Neural crest cell (in vitro differentiated cells): Measurements from ENCODE around the gene CAPZB. TPM values are rescaled to one million over a fixed set of nuclear protein-coding genes. Genes with fewer than 3 reads are reported as not detected.

Source experiments
- DNase-seq: peaks from one replicate; pipeline ENCODE4 v3.0.0; 2021; ENCODE audit warnings: low read depth, mixed read lengths, low spot score
- H3K27ac Mint-ChIP-seq: one replicate; pipeline ENCODE4 v1.8.0; 2021; ENCODE audit warnings: mild to moderate bottlenecking, mixed read lengths; ENCODE audit not compliant: unreplicated experiment
- H3K27me3 Mint-ChIP-seq: 2 replicates; pipeline ENCODE4 v1.8.0; 2021; ENCODE audit warnings: low read depth, mild to moderate bottlenecking, mixed read lengths
- H3K36me3 Mint-ChIP-seq: 2 replicates; pipeline ENCODE4 v1.8.0; 2021; ENCODE audit warnings: low read depth, mild to moderate bottlenecking, mixed read lengths
- H3K4me1 Mint-ChIP-seq: 2 replicates; pipeline ENCODE4 v1.8.0; 2021; ENCODE audit warnings: mixed read lengths
- H3K4me3 Mint-ChIP-seq: one replicate; pipeline ENCODE4 v1.8.0; 2021; ENCODE audit warnings: mild to moderate bottlenecking, mixed read lengths
- H3K9me3 Mint-ChIP-seq: 2 replicates; pipeline ENCODE4 v1.8.0; 2021; ENCODE audit warnings: mixed read lengths
- total RNA-seq: library from RNA; stranded (reverse); gene quantifications from 2 replicates; pipeline ENCODE4 v1.2.1, GENCODE V29; 2021
- TF ChIP-seq, protein P1 (sequence below): fragments of 200-600 bp; sonication (generic); conservative IDR thresholded peaks from 2 replicates; pipeline ENCODE4 v1.5.0; 2021; ENCODE audit warnings: antibody characterized with exemption, mild to moderate bottlenecking

The CAPZB gene
- total RNA-seq, 1 donor from 2014 or later: 256 TPM

DNA sequence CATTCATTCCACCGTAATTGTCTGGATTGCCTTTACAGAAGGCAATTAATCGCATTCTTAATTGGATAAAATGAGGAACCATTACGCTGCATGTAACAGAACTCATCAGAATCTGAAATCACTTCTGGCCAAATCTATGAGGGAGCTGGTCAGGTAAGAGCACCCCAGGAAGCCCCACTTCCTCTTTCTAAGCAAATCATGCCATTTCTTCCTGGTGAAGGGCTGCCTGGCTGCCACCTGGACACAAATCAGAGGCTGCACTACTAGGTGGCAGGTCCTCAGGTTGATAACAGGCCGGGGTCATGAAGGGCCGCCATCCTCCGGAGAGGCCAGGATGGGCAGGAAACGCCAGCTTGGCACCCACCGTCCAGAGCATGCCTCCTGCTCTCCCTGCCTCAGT, 73.7 kb downstream of the CAPZB start:
- no peak for DNase-seq
- H3K4me1 Mint-ChIP-seq: peaks cover 33% of the 10 kb centered on the region
- no peak overlapping the region for H3K27ac Mint-ChIP-seq
- H3K9me3 Mint-ChIP-seq: no peaks in the 10 kb centered on the region
- H3K4me3 Mint-ChIP-seq: no peak overlapping the region
- TF ChIP-seq, protein P1, sequence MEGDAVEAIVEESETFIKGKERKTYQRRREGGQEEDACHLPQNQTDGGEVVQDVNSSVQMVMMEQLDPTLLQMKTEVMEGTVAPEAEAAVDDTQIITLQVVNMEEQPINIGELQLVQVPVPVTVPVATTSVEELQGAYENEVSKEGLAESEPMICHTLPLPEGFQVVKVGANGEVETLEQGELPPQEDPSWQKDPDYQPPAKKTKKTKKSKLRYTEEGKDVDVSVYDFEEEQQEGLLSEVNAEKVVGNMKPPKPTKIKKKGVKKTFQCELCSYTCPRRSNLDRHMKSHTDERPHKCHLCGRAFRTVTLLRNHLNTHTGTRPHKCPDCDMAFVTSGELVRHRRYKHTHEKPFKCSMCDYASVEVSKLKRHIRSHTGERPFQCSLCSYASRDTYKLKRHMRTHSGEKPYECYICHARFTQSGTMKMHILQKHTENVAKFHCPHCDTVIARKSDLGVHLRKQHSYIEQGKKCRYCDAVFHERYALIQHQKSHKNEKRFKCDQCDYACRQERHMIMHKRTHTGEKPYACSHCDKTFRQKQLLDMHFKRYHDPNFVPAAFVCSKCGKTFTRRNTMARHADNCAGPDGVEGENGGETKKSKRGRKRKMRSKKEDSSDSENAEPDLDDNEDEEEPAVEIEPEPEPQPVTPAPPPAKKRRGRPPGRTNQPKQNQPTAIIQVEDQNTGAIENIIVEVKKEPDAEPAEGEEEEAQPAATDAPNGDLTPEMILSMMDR: no peak
- no peaks in the 10 kb centered on the region for H3K27me3 Mint-ChIP-seq
- H3K36me3 Mint-ChIP-seq: peaks cover 3% of the 10 kb centered on the region

DNA sequence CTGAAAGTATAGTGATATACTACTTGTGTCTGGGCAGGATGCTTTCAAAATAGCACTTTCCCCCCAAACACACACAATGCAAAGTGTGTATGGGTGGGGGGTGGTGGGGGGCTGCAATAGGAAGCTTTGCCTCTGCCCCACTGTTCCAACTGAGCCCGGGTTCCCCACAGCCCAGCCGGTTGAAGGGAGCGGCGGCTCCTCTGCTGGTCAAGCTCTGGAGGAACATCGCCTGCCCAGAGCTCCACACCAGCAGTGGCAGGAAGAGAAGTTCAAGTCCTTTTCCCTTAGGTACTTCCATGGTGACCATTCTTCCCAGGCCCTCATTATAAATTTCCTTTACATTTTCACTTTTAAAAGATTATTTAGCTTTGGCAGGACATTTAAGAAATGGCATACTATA, 74.9 kb downstream of the CAPZB start:
- H3K4me3 Mint-ChIP-seq: no peak overlapping the region
- DNase-seq: no peak
- no peaks in the 10 kb centered on the region for H3K36me3 Mint-ChIP-seq
- TF ChIP-seq, protein P1: no peak
- H3K4me1 Mint-ChIP-seq: peaks cover 41% of the 10 kb centered on the region
- H3K9me3 Mint-ChIP-seq: no peaks in the 10 kb centered on the region
- no peak overlapping the region for H3K27ac Mint-ChIP-seq
- H3K27me3 Mint-ChIP-seq: no peaks in the 10 kb centered on the region

DNA sequence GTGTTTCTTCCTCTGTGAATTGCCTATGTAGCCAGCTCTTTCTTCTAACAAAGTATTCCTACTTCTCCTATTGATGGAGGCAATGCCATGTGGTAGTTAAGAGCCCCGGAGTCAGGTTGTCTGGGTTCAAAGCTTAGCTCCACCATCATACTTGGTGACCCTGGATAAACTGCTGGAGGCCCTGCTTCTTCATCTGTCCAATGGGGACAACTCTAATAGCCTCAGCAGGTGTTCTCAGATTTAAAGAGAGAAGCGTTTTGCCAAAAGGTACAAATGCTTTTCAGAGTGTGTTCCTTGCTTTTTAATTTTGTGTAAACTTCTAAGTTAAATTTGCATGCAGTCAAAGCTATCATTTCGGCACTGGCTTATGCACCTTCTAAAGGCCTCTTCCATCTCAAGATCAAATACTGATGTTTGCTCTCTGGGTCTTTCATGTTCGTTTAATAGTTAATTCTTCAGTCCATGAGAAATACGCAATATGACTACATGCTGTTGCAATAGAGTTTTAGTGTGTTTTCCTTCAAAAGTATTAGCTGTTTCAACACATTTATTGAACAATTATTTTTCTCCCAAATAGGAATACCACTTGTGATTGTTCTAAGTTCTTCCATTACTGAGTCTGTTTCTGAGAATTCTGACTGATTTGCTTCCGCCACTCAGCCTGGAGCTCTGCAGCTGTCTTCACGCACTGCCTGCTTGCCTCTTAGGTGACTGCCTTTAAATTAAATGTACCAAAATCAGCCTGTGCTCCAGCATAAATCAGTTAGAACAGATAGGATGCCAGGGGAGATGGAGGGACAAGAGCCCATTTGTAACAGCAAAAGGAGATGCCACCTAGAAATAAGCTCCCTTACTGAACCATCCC, 75.6 kb downstream of the CAPZB start:
- no peaks in the 10 kb centered on the region for H3K27me3 Mint-ChIP-seq
- H3K27ac Mint-ChIP-seq: no peak overlapping the region
- peaks cover 43% of the 10 kb centered on the region for H3K4me1 Mint-ChIP-seq
- DNase-seq: no peak
- no peak overlapping the region for H3K4me3 Mint-ChIP-seq
- TF ChIP-seq, protein P1: no peak
- H3K36me3 Mint-ChIP-seq: no peaks in the 10 kb centered on the region
- H3K9me3 Mint-ChIP-seq: no peaks in the 10 kb centered on the region

DNA sequence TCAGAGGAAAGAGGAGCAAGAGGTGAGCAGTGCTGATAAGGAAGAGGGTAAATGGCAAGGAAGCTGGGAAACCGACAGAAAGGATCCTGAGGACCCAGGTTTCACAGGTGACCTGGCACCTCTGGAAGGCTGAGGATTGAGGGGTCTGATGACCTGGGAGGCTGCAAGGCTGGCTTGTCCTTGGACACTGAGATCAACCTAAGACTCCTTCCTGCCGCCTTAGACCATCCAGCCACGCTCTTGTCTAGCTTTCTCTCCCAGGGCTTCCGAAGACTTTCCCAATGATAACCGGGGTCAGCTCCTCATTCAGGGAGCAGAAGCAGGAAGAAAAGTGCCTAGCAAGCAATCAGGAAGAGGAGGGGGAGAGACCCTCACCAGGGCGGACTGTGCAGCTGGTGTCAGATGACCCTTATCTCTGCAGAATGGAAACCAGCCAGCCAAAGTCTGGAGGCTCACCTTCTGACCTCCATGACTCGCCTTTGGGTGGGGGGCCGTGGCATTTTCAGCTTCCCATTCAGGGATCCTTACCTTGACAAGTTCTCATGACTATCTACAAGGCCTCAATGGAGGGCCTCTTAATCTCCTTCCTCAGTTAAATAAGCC, 77.7 kb downstream of the CAPZB start:
- no peak for DNase-seq
- Mint-ChIP-seq H3K4me3 (no peak overlapping the region), H3K36me3 (peaks cover 3% of the 10 kb centered on the region), H3K27ac (no peak overlapping the region), H3K9me3 (no peaks in the 10 kb centered on the region), H3K27me3 (no peaks in the 10 kb centered on the region), H3K4me1 (peaks cover 53% of the 10 kb centered on the region)
- TF ChIP-seq, protein P1: no peak

DNA sequence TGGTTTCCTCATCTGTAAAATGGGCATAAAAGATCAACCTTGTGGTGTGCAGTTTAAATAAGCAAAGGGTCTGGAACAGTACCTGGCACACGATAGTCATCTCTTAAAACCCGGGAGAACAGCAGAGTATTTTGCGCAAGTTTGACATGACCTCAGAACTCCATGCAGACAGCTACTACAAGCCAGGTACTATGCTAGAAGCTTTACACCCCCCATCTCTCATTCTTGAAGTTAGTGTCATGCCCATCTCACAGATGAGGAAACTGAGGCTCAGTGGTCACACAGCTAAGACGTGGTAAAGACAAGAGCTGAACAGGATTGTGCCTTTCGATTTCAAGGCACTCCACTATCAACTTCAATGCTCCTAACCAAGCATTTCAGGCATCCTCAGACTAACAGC, 78.7 kb downstream of the CAPZB start:
- H3K9me3 Mint-ChIP-seq: no peaks in the 10 kb centered on the region
- no peak overlapping the region for H3K27ac Mint-ChIP-seq
- peak overlapping the region; percentile 72 for H3K4me3 Mint-ChIP-seq
- peaks cover 3% of the 10 kb centered on the region for H3K36me3 Mint-ChIP-seq
- H3K27me3 Mint-ChIP-seq: no peaks in the 10 kb centered on the region
- no peak for DNase-seq
- TF ChIP-seq, protein P1: no peak
- peaks cover 57% of the 10 kb centered on the region for H3K4me1 Mint-ChIP-seq
